HepG2 (cell line): ENCODE data around the gene TXNRD1. TPM values are rescaled to one million over a fixed set of nuclear protein-coding genes. Genes with fewer than 3 reads are reported as not detected.

Experiments
- CBX1 ChIP-seq: IDR thresholded peaks from one replicate; pipeline ENCODE4 v1.6.1; 2016; ENCODE audit warnings: antibody characterized with exemption, low read depth
- GZF1 ChIP-seq: sonication (generic); formaldehyde crosslinking; IDR thresholded peaks from 2 replicates; pipeline ENCODE4 v1.5.1; 2020; ENCODE audit warnings: mild to moderate bottlenecking, missing genetic modification reagents
- HNF4A ChIP-seq: sonication (generic); formaldehyde crosslinking; IDR thresholded peaks from 2 replicates; pipeline ENCODE4 v1.4.0; 2020; ENCODE audit warnings: missing genetic modification reagents
- MEIS2 ChIP-seq: sonication (generic); formaldehyde crosslinking; IDR thresholded peaks from 2 replicates; pipeline ENCODE4 v1.9.0; 2021; ENCODE audit warnings: mild to moderate bottlenecking, missing genetic modification reagents
- MTA1 ChIP-seq: sonication (generic); formaldehyde crosslinking; IDR thresholded peaks from 2 replicates; pipeline ENCODE4 v1.4.0; 2020; ENCODE audit warnings: missing genetic modification reagents, mild to moderate bottlenecking, borderline replicate concordance
- NONO ChIP-seq, 2 experiments: fragments of 450-650 bp in 1 of 2; sonication (generic) in 1 of 2; formaldehyde crosslinking in 1 of 2; IDR thresholded peaks in 1 of 2; conservative IDR thresholded peaks in 1 of 2; 2 replicates each; pipeline versions ENCODE4 v1.6.1 to v1.8.0; 2017 to 2022; ENCODE audit warnings: mild to moderate bottlenecking in 1 of 2, missing genetic modification reagents in 1 of 2, moderate library complexity in 1 of 2
- NPAS2 ChIP-seq: sonication (generic); formaldehyde crosslinking; IDR thresholded peaks from 2 replicates; pipeline ENCODE4 v1.8.0; 2022; ENCODE audit warnings: mild to moderate bottlenecking, missing genetic modification reagents, borderline replicate concordance
- PAF1 ChIP-seq: IDR thresholded peaks from 2 replicates; pipeline ENCODE4 v1.6.1; 2016; ENCODE audit warnings: missing genetic modification reagents, missing compliant biosample characterization
- PLRG1 ChIP-seq: fragments of 450-650 bp; conservative IDR thresholded peaks from 2 replicates; pipeline ENCODE4 v1.6.1; 2016
- RARA ChIP-seq: IDR thresholded peaks from 2 replicates; pipeline ENCODE4 v1.6.1; 2016; ENCODE audit warnings: missing genetic modification reagents, missing compliant biosample characterization
- RARG ChIP-seq: sonication (generic); formaldehyde crosslinking; IDR thresholded peaks from 2 replicates; pipeline ENCODE4 v1.4.0; 2020; ENCODE audit warnings: low read depth, mild to moderate bottlenecking, missing genetic modification reagents
- SAFB2 ChIP-seq: sonication (generic); formaldehyde crosslinking; IDR thresholded peaks from 2 replicates; pipeline ENCODE4 v1.5.1; 2020; ENCODE audit warnings: missing genetic modification reagents, low read depth, mild to moderate bottlenecking, borderline replicate concordance
- SIN3A ChIP-seq: IDR thresholded peaks from 2 replicates; pipeline ENCODE4 v1.6.1; 2011; ENCODE audit warnings: low read depth, mild to moderate bottlenecking, control low read depth, low read length, borderline replicate concordance
- SP1 ChIP-seq, 2 experiments: fragments of 450-650 bp in 1 of 2; sonication (generic) in 1 of 2; formaldehyde crosslinking in 1 of 2; IDR thresholded peaks; 2 replicates each; pipeline versions ENCODE4 v1.4.0 to v1.6.1; 2016 to 2020; ENCODE audit warnings: missing genetic modification reagents in 1 of 2
- ZFP91 ChIP-seq: sonication (generic); formaldehyde crosslinking; IDR thresholded peaks from 2 replicates; pipeline ENCODE4 v1.9.0; 2022; ENCODE audit warnings: missing genetic modification reagents, mild to moderate bottlenecking, borderline replicate concordance
- ZNF260 ChIP-seq: sonication (generic); formaldehyde crosslinking; IDR thresholded peaks from 2 replicates; pipeline ENCODE4 v1.4.0; 2020; ENCODE audit warnings: missing genetic modification reagents, low read depth, mild to moderate bottlenecking, borderline replicate concordance
- ZNF275 ChIP-seq: sonication (generic); formaldehyde crosslinking; IDR thresholded peaks from 2 replicates; pipeline ENCODE4 v1.8.0; 2022; ENCODE audit warnings: missing genetic modification reagents, mild to moderate bottlenecking, inconsistent platforms, borderline replicate concordance
- ZNF670 ChIP-seq: sonication (generic); formaldehyde crosslinking; IDR thresholded peaks from 2 replicates; pipeline ENCODE4 v1.8.0; 2022; ENCODE audit warnings: mild to moderate bottlenecking, missing genetic modification reagents, borderline replicate concordance
- ZNF883 ChIP-seq: sonication (generic); formaldehyde crosslinking; IDR thresholded peaks from 2 replicates; pipeline ENCODE4 v1.5.1; 2020; ENCODE audit warnings: mild to moderate bottlenecking, missing genetic modification reagents; ENCODE audit errors: not compliant biosample characterization
- polyA plus RNA-seq, 8 experiments: library from polyadenylated mRNA; depleted of rRNA in 3 of 8; stranded (reverse) in 7 of 8; unstranded in 1 of 8; fragments of >200 nt; fragmentation: Illumina TruSeq in 4 of 8; extraction: Trizol in 4 of 8; gene quantifications; 2 replicates each; pipeline versions ENCODE4 v1.2.1 to v1.2.3, GENCODE V29; 2011 to 2016; ENCODE audit warnings: low read depth in 4 of 8, missing spikeins in 1 of 8, mixed read lengths in 1 of 8; ENCODE audit not compliant: insufficient read depth in 1 of 8
- total RNA-seq, 5 experiments: library from RNA; depleted of rRNA; stranded (reverse); fragments of >200 nt; fragmentation: Illumina TruSeq; extraction: Trizol; gene quantifications; 2 replicates each; pipeline ENCODE4 v1.2.3, GENCODE V29; 2016; ENCODE audit warnings: low read depth in 1 of 5
- TF ChIP-seq, protein P1 (sequence below): sonication (generic); formaldehyde crosslinking; IDR thresholded peaks from 2 replicates; pipeline ENCODE4 v1.8.1; 2023; ENCODE audit warnings: mild to moderate bottlenecking, missing genetic modification reagents
- TF ChIP-seq, protein P2 (sequence below): sonication (generic); formaldehyde crosslinking; IDR thresholded peaks from 2 replicates; pipeline ENCODE4 v1.8.0; 2022; ENCODE audit warnings: low read depth, missing genetic modification reagents
- TF ChIP-seq, protein P3 (sequence below): sonication (generic); formaldehyde crosslinking; IDR thresholded peaks from 2 replicates; pipeline ENCODE4 v1.4.0; 2020; ENCODE audit warnings: missing genetic modification reagents

Gene TXNRD1
- total and polyA plus RNA-seq, 2 of the 13 experiments (the other 11 are each of a cell fraction or from before 2014, with no cell fraction given): 54.0 to 190 TPM

- TF ChIP-seq, protein P1, sequence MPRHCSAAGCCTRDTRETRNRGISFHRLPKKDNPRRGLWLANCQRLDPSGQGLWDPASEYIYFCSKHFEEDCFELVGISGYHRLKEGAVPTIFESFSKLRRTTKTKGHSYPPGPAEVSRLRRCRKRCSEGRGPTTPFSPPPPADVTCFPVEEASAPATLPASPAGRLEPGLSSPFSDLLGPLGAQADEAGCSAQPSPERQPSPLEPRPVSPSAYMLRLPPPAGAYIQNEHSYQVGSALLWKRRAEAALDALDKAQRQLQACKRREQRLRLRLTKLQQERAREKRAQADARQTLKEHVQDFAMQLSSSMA (CRISPR knock-in tag): peak; percentile 49; the same call in 1 of the 2 replicates
- peak; percentile 85 for TF ChIP-seq SIN3A
- peak; percentile 66; the same call in 1 of the 2 replicates for TF ChIP-seq GZF1 (CRISPR knock-in tag)
- no peak for TF ChIP-seq NPAS2 (CRISPR knock-in tag)
- TF ChIP-seq ZNF275: peak; percentile 65; the same call in 1 of the 2 replicates
- TF ChIP-seq NONO (IDR thresholded peaks at IDR 0.05): no peak
- TF ChIP-seq NONO (CRISPR knock-in tag; conservative IDR thresholded peaks at IDR 0.05): peak; percentile 62; the same call in 1 of the 2 replicates
- no peak for TF ChIP-seq ZNF260
- no peak for TF ChIP-seq CBX1
- TF ChIP-seq MTA1 (CRISPR knock-in tag): peak; percentile 37; the same call in 1 of the 2 replicates
- TF ChIP-seq RARG (CRISPR knock-in tag): no peak
- no peak for TF ChIP-seq PLRG1
- peak; percentile 24; the same call in 1 of the 2 replicates for TF ChIP-seq MEIS2 (CRISPR knock-in tag)
- TF ChIP-seq, protein P2, sequence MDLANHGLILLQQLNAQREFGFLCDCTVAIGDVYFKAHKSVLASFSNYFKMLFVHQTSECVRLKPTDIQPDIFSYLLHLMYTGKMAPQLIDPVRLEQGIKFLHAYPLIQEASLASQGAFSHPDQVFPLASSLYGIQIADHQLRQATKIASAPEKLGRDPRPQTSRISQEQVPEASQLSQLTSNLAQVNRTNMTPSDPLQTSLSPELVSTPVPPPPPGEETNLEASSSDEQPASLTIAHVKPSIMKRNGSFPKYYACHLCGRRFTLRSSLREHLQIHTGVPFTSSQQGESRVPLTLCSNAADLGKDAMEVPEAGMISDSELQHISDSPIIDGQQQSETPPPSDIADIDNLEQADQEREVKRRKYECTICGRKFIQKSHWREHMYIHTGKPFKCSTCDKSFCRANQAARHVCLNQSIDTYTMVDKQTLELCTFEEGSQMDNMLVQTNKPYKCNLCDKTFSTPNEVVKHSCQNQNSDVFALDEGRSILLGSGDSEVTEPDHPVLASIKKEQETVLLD (CRISPR knock-in tag): no peak
- TF ChIP-seq, protein P3, sequence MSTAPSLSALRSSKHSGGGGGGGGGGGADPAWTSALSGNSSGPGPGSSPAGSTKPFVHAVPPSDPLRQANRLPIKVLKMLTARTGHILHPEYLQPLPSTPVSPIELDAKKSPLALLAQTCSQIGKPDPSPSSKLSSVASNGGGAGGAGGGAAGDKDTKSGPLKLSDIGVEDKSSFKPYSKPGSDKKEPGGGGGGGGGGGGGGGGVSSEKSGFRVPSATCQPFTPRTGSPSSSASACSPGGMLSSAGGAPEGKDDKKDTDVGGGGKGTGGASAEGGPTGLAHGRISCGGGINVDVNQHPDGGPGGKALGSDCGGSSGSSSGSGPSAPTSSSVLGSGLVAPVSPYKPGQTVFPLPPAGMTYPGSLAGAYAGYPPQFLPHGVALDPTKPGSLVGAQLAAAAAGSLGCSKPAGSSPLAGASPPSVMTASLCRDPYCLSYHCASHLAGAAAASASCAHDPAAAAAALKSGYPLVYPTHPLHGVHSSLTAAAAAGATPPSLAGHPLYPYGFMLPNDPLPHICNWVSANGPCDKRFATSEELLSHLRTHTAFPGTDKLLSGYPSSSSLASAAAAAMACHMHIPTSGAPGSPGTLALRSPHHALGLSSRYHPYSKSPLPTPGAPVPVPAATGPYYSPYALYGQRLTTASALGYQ: peak; percentile 54
- TF ChIP-seq SP1 (IDR thresholded peaks at IDR 0.05): no peak
- TF ChIP-seq SP1 (CRISPR knock-in tag; IDR thresholded peaks at IDR 0.05): peak; percentile 69
- peak; percentile 73 for TF ChIP-seq RARA (CRISPR knock-in tag)
- TF ChIP-seq HNF4A (CRISPR knock-in tag): peak; percentile 53; the same call in 1 of the 2 replicates
- no peak for TF ChIP-seq SAFB2 (CRISPR knock-in tag)
- peak; percentile 87 for TF ChIP-seq ZNF883 (CRISPR knock-in tag)
- no peak for TF ChIP-seq PAF1 (CRISPR knock-in tag)
- TF ChIP-seq ZNF670 (CRISPR knock-in tag): no peak
- TF ChIP-seq ZFP91 (CRISPR knock-in tag): peak; percentile 84
These were observed 73.2 kb downstream of the TXNRD1 start (continued) for GRCh38 chr12:104288635-104289274.
